HG03025 (cell line): Measurements from ENCODE around the gene NKAIN4.
"Not testable (repeated sequence)": the region's sequence is repeated elsewhere in the genome, so short reads cannot be mapped to it uniquely, and the experiment has no call there.

Source experiments
- ATAC-seq: cut with Tn5 transposase; IDR thresholded peaks from one replicate; pipeline ENCODE4 v1.9.1; 2021; ENCODE audit warnings: mild to moderate bottlenecking, moderate library complexity; ENCODE audit not compliant: unreplicated experiment, low FRiP score

Gene NKAIN4

GRCh38 chr20:63238514-63239125 is 15.6 kb downstream of the NKAIN4 start:
- no peak for ATAC-seq

GRCh38 chr20:63238031-63238430 is 16.2 kb downstream of the NKAIN4 start:
- no peak for ATAC-seq

GRCh38 chr20:63236116-63236837 is 18.0 kb downstream of the NKAIN4 start:
- no peak for ATAC-seq

GRCh38 chr20:63235399-63235983 is 18.8 kb downstream of the NKAIN4 start, which contains the start of gene BIRC7:
BIRC7 (plus strand) TSS chr20:63235905; CDS start chr20:63236097, 192 bp downstream.
- ATAC-seq, result no peak

- no peak for ATAC-seq
Measured at GRCh38 chr20:63234693-63235398, 19.4 kb downstream of the NKAIN4 start.

GRCh38 chr20:63233924-63234323 is 20.3 kb downstream of the NKAIN4 start:
- no peak for ATAC-seq

- ATAC-seq, result no peak
Measured at GRCh38 chr20:63233061-63233344, 21.3 kb downstream of the NKAIN4 start.

GRCh38 chr20:63232235-63233060 is 21.8 kb downstream of the NKAIN4 start:
- no peak for ATAC-seq

- no peak for ATAC-seq
Measured at GRCh38 chr20:63230800-63231268, 23.4 kb downstream of the NKAIN4 start.

GRCh38 chr20:63228806-63229205 is 25.5 kb downstream of the NKAIN4 start:
- ATAC-seq, result no peak

GRCh38 chr20:63227260-63227659 is 27.0 kb downstream of the NKAIN4 start:
- ATAC-seq, result no peak

- ATAC-seq, result no peak
Measured at GRCh38 chr20:63226042-63226943, 28.0 kb downstream of the NKAIN4 start.

GRCh38 chr20:63225082-63225454 is 29.2 kb downstream of the NKAIN4 start:
- ATAC-seq, result no peak

- no peak for ATAC-seq
Measured at GRCh38 chr20:63224412-63225081, 29.7 kb downstream of the NKAIN4 start.

GRCh38 chr20:63223826-63224207 is 30.4 kb downstream of the NKAIN4 start:
- ATAC-seq, result no peak

- ATAC-seq, result no peak
Measured at GRCh38 chr20:63223121-63223825, 31.0 kb downstream of the NKAIN4 start.

- ATAC-seq, result no peak
Measured at GRCh38 chr20:63222541-63222940, 31.7 kb downstream of the NKAIN4 start.

- not testable (repeated sequence) for ATAC-seq
Measured at GRCh38 chr20:63221400-63222053, 32.7 kb downstream of the NKAIN4 start.
